ENCODE data around the gene TAT. TPM values are rescaled to one million over a fixed set of nuclear protein-coding genes. Genes with fewer than 3 reads are reported as not detected.
"Not testable (repeated sequence)": the region's sequence is repeated elsewhere in the genome, so short reads cannot be mapped to it uniquely, and the experiment has no call there.

The TAT gene
- total RNA-seq, 4 donors from 2014 or later, result not detected

DNA sequence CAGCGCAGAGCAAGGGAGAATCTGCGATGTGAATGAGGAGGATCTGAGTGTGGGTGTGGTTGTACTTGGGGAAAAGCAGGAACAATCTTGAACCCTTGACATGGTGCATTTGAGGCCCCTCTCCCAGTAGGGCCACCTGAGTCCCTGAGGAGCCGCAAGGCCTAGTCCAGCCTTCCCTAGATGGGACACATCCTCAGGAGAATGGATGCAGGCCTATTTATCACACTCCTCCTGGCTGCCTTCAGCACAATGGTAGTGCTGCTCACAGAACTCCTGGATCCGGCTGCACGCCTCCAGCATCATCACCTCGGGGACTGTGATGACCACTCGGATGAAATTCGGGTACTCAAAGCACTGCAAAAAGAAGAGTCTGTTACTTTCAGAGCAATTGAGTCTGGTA, 9.0 kb downstream of the TAT start:
- TF ChIP-seq, protein P1, sequence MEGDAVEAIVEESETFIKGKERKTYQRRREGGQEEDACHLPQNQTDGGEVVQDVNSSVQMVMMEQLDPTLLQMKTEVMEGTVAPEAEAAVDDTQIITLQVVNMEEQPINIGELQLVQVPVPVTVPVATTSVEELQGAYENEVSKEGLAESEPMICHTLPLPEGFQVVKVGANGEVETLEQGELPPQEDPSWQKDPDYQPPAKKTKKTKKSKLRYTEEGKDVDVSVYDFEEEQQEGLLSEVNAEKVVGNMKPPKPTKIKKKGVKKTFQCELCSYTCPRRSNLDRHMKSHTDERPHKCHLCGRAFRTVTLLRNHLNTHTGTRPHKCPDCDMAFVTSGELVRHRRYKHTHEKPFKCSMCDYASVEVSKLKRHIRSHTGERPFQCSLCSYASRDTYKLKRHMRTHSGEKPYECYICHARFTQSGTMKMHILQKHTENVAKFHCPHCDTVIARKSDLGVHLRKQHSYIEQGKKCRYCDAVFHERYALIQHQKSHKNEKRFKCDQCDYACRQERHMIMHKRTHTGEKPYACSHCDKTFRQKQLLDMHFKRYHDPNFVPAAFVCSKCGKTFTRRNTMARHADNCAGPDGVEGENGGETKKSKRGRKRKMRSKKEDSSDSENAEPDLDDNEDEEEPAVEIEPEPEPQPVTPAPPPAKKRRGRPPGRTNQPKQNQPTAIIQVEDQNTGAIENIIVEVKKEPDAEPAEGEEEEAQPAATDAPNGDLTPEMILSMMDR (IDR thresholded peaks at IDR 0.05), result no peak
- no peak for TF ChIP-seq POLR2A (IDR thresholded peaks at IDR 0.05)
- Histone ChIP-seq H3K4me1 (peaks cover 0 to 21% (median 3%) of the 10 kb centered on the region in 3 donors), H3K36me3 (no peaks in the 10 kb centered on the region), H3K9me3 (peaks cover 0 to under 1% (median 0%) of the 10 kb centered on the region in 3 donors), H3K4me3 (no peak overlapping the region), H3K27ac (no peak overlapping the region), H3K27me3 (peaks cover 0 to 6% (median 0%) of the 10 kb centered on the region in 4 donors)
- DNase-seq, result no peak
- intact Hi-C loops (cut with DNase I), result no loop called here
- WGBS, 2 donors, result 89 to 92% methylated on average over 8 of the region's 8 CpGs

DNA sequence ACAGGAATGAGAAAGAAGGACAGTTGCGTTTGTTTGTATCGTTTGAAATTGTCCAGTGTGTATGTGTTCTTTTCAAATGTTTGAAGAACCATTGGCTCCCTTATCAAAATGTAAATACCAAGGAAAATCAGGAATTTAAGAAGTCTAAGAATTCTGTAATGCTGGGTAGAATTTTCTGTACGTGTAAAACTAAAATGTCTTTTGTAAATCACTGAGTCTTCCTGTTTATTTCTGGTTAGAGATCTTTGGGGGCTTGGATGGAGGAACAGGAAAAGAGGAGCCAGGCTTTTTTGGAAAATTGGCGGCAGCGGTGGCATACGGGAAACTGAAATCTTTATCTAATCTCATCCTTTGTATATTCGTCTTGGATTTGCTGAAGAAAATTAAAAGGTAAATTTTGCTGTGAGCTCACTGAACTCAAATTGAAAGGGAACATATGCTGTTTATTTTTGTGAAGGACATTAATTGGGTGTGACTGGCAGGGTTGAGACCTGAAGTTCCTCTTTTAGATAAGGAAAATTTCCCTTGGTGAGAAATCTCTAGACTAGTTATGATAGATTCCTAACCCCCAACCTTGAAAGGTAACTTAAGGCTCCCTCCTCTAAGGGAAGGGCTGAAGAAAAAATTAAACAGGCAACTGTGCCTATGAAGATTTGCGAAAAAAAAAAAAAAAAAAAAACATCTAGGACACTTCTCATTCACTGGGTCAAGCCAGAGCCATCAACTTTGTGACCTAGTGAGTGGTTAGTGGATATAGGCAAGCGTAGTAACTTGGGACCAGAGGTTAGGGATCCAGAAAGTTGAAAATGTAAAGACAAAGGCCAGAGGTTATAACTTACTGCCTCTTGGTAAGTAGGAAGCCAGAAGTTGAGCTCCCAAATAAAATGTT, 10.8 kb downstream of the TAT start:
- H3K4me1 ChIP-seq, result peaks cover 0 to 21% (median 3%) of the 10 kb centered on the region in 3 donors
- WGBS, 2 donors, result 43 to 56% methylated on average over 8 of the region's 9 CpGs

DNA sequence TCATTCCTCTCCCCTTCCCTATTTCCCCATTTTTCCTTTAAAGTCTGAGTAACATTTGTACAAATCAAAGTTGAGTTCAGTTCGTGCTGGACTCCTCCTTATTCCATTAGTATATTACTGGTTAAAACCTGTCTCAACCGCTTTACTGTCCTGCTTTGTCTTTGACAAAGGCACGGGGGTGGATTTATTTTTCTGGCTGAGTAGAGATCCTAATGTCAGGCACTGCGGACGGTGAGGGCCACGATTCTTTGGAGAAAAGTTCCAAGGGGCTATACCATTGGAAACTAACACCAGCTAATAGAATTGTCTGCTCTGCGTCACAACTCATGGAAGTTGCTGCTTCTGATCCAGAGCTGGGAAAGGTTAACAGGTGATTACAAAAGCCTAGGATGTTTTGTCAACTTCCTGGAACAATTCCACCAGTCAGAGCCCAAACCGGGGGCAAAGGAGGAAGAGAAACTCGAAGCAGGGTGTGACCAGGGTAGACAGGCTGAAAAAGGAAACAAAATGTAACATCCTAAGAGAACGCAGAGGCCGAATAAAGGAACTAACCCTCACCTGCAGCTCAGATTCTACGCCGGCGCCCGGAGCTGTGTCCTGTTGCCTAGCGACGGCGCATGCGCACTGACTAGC, 12.4 kb downstream of the TAT start:
- Histone ChIP-seq H3K9me3 (peaks cover 0 to 12% (median 0%) of the 10 kb centered on the region in 3 donors), H3K36me3 (no peaks in the 10 kb centered on the region), H3K27ac (peak overlapping the region; percentile 17 to 79 (median 68)), H3K4me1 (peaks cover 0 to 21% (median 3%) of the 10 kb centered on the region in 3 donors), H3K4me3 (peak overlapping the region; percentile 41 to 77 (median 60)), H3K27me3 (no peaks in the 10 kb centered on the region)
- WGBS, 2 donors, result 7 to 9% methylated on average over 10 to 19 of the region's 19 CpGs
- no peak for TF ChIP-seq POLR2A (IDR thresholded peaks at IDR 0.05)
- TF ChIP-seq, protein P1 (IDR thresholded peaks at IDR 0.05), result no peak
- no peak for DNase-seq
- intact Hi-C loops (cut with DNase I), result no loop called here

More for the DNA sequence above, 10.8 kb downstream of the TAT start:
- DNase-seq, result no peak
- no peaks in the 10 kb centered on the region for H3K36me3 ChIP-seq
- intact Hi-C loops (cut with DNase I), result no loop called here
- TF ChIP-seq, protein P1 (IDR thresholded peaks at IDR 0.05), result no peak
- TF ChIP-seq POLR2A (IDR thresholded peaks at IDR 0.05), result no peak
- H3K9me3 ChIP-seq, result peaks cover 0 to 12% (median 0%) of the 10 kb centered on the region in 3 donors
- H3K4me3 ChIP-seq, result peak overlapping the region in 1 of 4 donors; percentile 77
- peaks cover 0 to 6% (median 0%) of the 10 kb centered on the region in 4 donors for H3K27me3 ChIP-seq
- peak overlapping the region in 2 of 4 donors; percentile 74 to 79 for H3K27ac ChIP-seq

DNA sequence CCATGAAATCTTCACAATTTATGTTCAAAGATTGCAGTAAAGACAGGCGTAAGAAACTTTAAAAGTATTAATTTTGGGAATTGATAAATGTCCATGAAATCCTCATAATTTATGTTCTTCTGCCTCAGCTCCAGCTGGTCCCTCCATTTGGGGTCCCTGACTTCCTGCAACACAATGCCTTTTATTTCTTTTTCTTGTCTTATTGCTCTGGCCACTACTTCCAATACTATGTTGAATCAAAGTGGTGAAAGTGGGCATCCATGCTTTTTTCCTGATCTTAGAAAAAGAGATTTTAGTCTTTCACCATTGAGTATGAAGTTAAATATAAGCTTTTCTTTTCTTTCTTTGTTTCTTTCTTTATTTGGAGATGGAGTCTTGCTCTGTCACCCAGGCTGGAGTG, 14.3 kb downstream of the TAT start:
- no peaks in the 10 kb centered on the region for H3K27me3 ChIP-seq
- no peak overlapping the region for H3K4me3 ChIP-seq
- TF ChIP-seq POLR2A (IDR thresholded peaks at IDR 0.05), result no peak
- TF ChIP-seq, protein P1 (IDR thresholded peaks at IDR 0.05), result no peak
- WGBS, 2 donors, result 96 to 100% methylated on average over 1 of the region's 1 CpG
- H3K4me1 ChIP-seq, result peaks cover 0 to 21% (median 3%) of the 10 kb centered on the region in 3 donors
- DNase-seq, result no peak
- H3K27ac ChIP-seq, result no peak overlapping the region
- peaks cover 0 to 12% (median 0%) of the 10 kb centered on the region in 3 donors for H3K9me3 ChIP-seq
- no peaks in the 10 kb centered on the region for H3K36me3 ChIP-seq
- intact Hi-C loops (cut with DNase I), result no loop called here

DNA sequence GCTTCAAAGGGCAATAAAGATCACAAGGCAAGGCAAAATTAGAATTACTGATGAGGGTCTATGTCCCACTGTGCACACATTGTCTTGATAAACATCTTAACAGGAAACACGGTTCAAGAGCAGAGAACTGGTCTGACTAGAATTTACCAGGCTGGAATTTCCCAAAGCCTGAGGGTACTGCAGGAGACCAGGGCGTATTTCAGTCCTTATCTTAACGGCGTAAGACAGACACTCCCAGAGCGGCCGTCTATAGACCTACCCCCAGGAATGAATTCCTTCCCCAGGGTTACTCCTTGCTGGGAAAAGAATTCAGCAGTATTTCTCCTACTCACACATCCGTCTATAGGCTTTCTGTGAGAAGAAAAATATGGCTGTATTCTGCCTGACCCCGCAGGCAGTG, 15.0 kb downstream of the TAT start:
- H3K4me1 ChIP-seq, result peaks cover 0 to 21% (median 3%) of the 10 kb centered on the region in 3 donors
- WGBS, 2 donors, result 60 to 75% methylated on average over 8 of the region's 8 CpGs
- H3K4me3 ChIP-seq; H3K27ac ChIP-seq; DNase-seq; H3K36me3 ChIP-seq; H3K27me3 ChIP-seq; intact Hi-C loops (cut with DNase I): not testable (repeated sequence)
- peaks cover 0 to 12% (median 0%) of the 10 kb centered on the region in 3 donors for H3K9me3 ChIP-seq
